ENCODE data around the gene CDH4. TPM values are rescaled to one million over a fixed set of nuclear protein-coding genes. Genes with fewer than 3 reads are reported as not detected.

The CDH4 gene
- total and polyA plus RNA-seq, 2 of the 4 experiments (the other 2 are of a cell fraction): 1.6 to 3.5 TPM

DNA sequence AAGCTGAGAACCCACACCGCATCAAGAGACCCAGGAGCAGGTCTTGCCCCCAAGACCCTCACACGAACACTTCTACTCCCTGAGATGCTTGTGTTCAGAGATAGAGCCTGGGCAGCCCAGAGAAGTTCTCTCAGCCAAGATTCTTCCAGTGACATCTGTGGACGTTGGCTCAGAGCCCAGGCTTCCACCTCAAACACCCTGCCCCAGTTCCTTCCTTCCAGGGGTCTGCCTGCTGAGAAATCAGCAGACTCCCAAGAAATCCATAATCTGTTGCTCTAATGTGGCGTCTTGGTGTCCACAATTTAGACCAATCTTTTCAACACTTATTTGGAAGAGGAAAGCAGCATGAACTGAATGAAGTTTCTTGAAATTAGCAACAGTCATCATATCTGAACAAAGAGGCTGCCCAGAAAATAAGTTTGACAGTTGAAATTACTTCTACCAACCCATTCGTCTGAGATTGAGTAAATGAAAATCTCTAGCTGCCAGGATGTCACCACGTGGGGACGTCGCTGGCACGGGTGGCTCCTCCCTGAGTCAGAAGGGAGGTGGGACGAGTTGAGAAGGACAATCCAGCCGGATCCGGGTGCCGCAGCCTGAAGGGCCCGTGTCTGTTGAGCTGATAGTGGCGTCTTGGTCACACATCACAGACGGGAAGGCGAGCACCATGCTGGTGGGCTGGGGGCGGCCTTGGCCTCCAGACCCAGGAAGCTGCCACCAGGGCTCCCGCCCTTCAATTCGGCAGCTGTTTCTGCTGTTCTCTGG is 412.7 kb downstream of the CDH4 start:
- POLR2A ChIA-PET (ENCODE audit: unreplicated experiment): no interaction called here
- no peak overlapping the region for H3K23ac ChIP-seq (ENCODE audit: low read depth, low read length)
- H3K36me3 ChIP-seq (ENCODE audit: control insufficient read depth, insufficient read depth, low read length): no peaks in the 10 kb centered on the region
- no peaks in the 10 kb centered on the region for H3K4me1 ChIP-seq (ENCODE audit: control insufficient read depth, insufficient read depth, low read length)
- TF ChIP-seq MAFK (IDR thresholded peaks at IDR 0.05; ENCODE audit: low read depth, low read length) (peak; percentile 27; the same call in 1 of the 2 replicates), POLR2A (IDR thresholded peaks at IDR 0.05; ENCODE audit: low read depth, low read length) (no peak)
- no peak overlapping the region for H2BK15ac ChIP-seq (ENCODE audit: low read depth, low read length)
- H3K9me3 ChIP-seq (ENCODE audit: control insufficient read depth, insufficient read depth, low read length): peaks cover 5% of the 10 kb centered on the region; the same call in 1 of the 2 replicates
- in situ Hi-C loops (cut with MboI; ENCODE audit: low sequenced_read_pairs) (no loop called here), intact Hi-C loops (cut with micrococcal nuclease) (no loop called here), dilution Hi-C loops (cut with HindIII; ENCODE audit: low sequenced_read_pairs, unreplicated experiment) (no loop called here)
- no peaks in the 10 kb centered on the region for H3K9me1 ChIP-seq (ENCODE audit: insufficient read depth, low read length)
- no TSS peak for BruUV-seq (replicated peaks)
- H2BK20ac ChIP-seq (ENCODE audit: low read depth, low read length): no peak overlapping the region
- no peak overlapping the region for H3K4ac ChIP-seq (ENCODE audit: low read depth, low read length)
- H2BK120ac ChIP-seq (ENCODE audit: low read depth, low read length): no peak overlapping the region
- CTCF ChIA-PET: no interaction called here
- no peak overlapping the region for H2AK5ac ChIP-seq (ENCODE audit: low read depth, low read length)
- H3K27me3 ChIP-seq (ENCODE audit: control insufficient read depth, insufficient read depth, low read length): no peaks in the 10 kb centered on the region; the same call in 1 of the 2 replicates
- H2AFZ ChIP-seq (replicated peaks; ENCODE audit: low read length, poor library complexity): no peak overlapping the region
- no peak for ATAC-seq (ENCODE audit: low read depth)
- DNase-seq: no peak
- H4K20me1 ChIP-seq (ENCODE audit: insufficient read depth, low read length): no peaks in the 10 kb centered on the region
- no peak overlapping the region for H2AK9ac ChIP-seq (replicated peaks; ENCODE audit: low read depth, low read length, poor library complexity)
- no peak overlapping the region for H3K9ac ChIP-seq (ENCODE audit: low read depth, low read length)
- no peak overlapping the region for H4K91ac ChIP-seq (ENCODE audit: insufficient read depth, low read depth, low read length)
- no peak overlapping the region for H3K4me2 ChIP-seq (ENCODE audit: low read depth, low read length)
- H4K5ac ChIP-seq (ENCODE audit: low read depth, low read length): no peak overlapping the region
- no peak overlapping the region for H3K18ac ChIP-seq (ENCODE audit: low read depth, low read length)
- no peak overlapping the region for H4K8ac ChIP-seq (ENCODE audit: low read depth in 2 of 2, low read length in 2 of 2)
- no peak overlapping the region for H3K4me3 ChIP-seq (ENCODE audit: insufficient read depth, low read depth, low read length)
- no peak overlapping the region for H3K27ac ChIP-seq (ENCODE audit: insufficient read depth, low read length)
- no peak overlapping the region for H3K56ac ChIP-seq (ENCODE audit: extremely low read depth, insufficient read depth, low read length)
- 41% methylated on average over 8 of the region's 20 CpGs; no CpG with 5 or more reads in 1 of the 2 experiments for WGBS, 2 experiments (ENCODE audit: extremely low coverage in 2 of 2, insufficient read length in 1 of 2)
- H3K14ac ChIP-seq (replicated peaks; ENCODE audit: low read depth, low read length): no peak overlapping the region
- no peaks in the 10 kb centered on the region for H3K79me1 ChIP-seq (ENCODE audit: low read depth in 1 of 2, low read length in 2 of 2)
- H2BK5ac ChIP-seq (ENCODE audit: low read depth, low read length, poor library complexity, severe bottlenecking): no peak overlapping the region

Measured in IMR-90 (cell line).